HepG2 (cell line): ENCODE results near the gene MRPL38. TPM values are rescaled to one million over a fixed set of nuclear protein-coding genes. Genes with fewer than 3 reads are reported as not detected.

ENCODE experiments used
- AHR ChIP-seq: IDR thresholded peaks from 2 replicates; pipeline ENCODE4 v1.6.1; 2018; ENCODE audit warnings: missing genetic modification reagents, missing compliant biosample characterization
- ASH2L ChIP-seq: fragments of 300-600, 200-600 bp; sonication (generic); IDR thresholded peaks from 2 replicates; pipeline ENCODE4 v1.7.0; 2017; ENCODE audit warnings: low read depth, mild to moderate bottlenecking, moderate library complexity, mixed read lengths, low read length; ENCODE audit not compliant: insufficient read length
- CBX2 ChIP-seq, 2 experiments: fragments of 200-600 bp in 1 of 2; sonication (generic); formaldehyde crosslinking in 1 of 2; IDR thresholded peaks; 2 replicates each; pipeline versions ENCODE4 v1.7.0 to v1.8.1; 2018 to 2022; ENCODE audit warnings: low read depth in 2 of 2, low read length in 1 of 2, mild to moderate bottlenecking in 1 of 2, missing genetic modification reagents in 1 of 2
- CREM ChIP-seq, 2 experiments: sonication (generic) in 1 of 2; formaldehyde crosslinking in 1 of 2; IDR thresholded peaks; 2 replicates each; pipeline versions ENCODE4 v1.4.0 to v1.6.1; 2016 to 2020; ENCODE audit warnings: antibody characterized with exemption in 1 of 2, mild to moderate bottlenecking in 1 of 2, missing genetic modification reagents in 1 of 2
- ERF ChIP-seq: IDR thresholded peaks from 2 replicates; pipeline ENCODE4 v1.6.1; 2018; ENCODE audit warnings: missing biosample characterization, missing genetic modification reagents
- KAT2B ChIP-seq: fragments of 150-350 bp; IDR thresholded peaks from 2 replicates; pipeline ENCODE4 v1.6.1; 2014; ENCODE audit warnings: low read depth, low read length, borderline replicate concordance
- KLF12 ChIP-seq: sonication (generic); formaldehyde crosslinking; IDR thresholded peaks from 2 replicates; pipeline ENCODE4 v1.4.0; 2020; ENCODE audit warnings: missing genetic modification reagents, borderline replicate concordance
- MED13 ChIP-seq: sonication (generic); formaldehyde crosslinking; IDR thresholded peaks from 2 replicates; pipeline ENCODE4 v1.5.0; 2020; ENCODE audit warnings: missing genetic modification reagents
- STAT6 ChIP-seq: sonication (generic); formaldehyde crosslinking; IDR thresholded peaks from 2 replicates; pipeline ENCODE4 v1.4.0; 2020; ENCODE audit warnings: missing genetic modification reagents, mild to moderate bottlenecking, borderline replicate concordance
- TP53 ChIP-seq: sonication (generic); formaldehyde crosslinking; conservative IDR thresholded peaks from 2 replicates; pipeline ENCODE4 v1.4.0; 2020; ENCODE audit warnings: missing genetic modification reagents
- ZBTB3 ChIP-seq: sonication (generic); formaldehyde crosslinking; IDR thresholded peaks from 2 replicates; pipeline ENCODE4 v1.4.0; 2020; ENCODE audit warnings: low read depth, mild to moderate bottlenecking, moderate library complexity, missing genetic modification reagents, borderline replicate concordance
- ZFX ChIP-seq: sonication (generic); formaldehyde crosslinking; IDR thresholded peaks from 2 replicates; pipeline ENCODE4 v1.4.0; 2020; ENCODE audit warnings: mild to moderate bottlenecking, low read depth, missing genetic modification reagents, moderate library complexity
- ZFY ChIP-seq: sonication (generic); formaldehyde crosslinking; IDR thresholded peaks from 2 replicates; pipeline ENCODE4 v1.4.0; 2020; ENCODE audit warnings: missing genetic modification reagents
- ZNF263 ChIP-seq: sonication (generic); formaldehyde crosslinking; IDR thresholded peaks from 2 replicates; pipeline ENCODE4 v1.4.0; 2020; ENCODE audit warnings: missing genetic modification reagents
- ZNF367 ChIP-seq: sonication (generic); formaldehyde crosslinking; IDR thresholded peaks from 2 replicates; pipeline ENCODE4 v1.4.0; 2020; ENCODE audit warnings: missing genetic modification reagents, borderline replicate concordance
- ZNF407 ChIP-seq: sonication (generic); formaldehyde crosslinking; IDR thresholded peaks from one replicate; pipeline ENCODE4 v1.5.1; 2020; ENCODE audit warnings: mild to moderate bottlenecking, missing genetic modification reagents; ENCODE audit errors: not compliant biosample characterization
- ZNF557 ChIP-seq: sonication (generic); formaldehyde crosslinking; IDR thresholded peaks from 2 replicates; pipeline ENCODE4 v1.4.0; 2020; ENCODE audit warnings: missing genetic modification reagents
- ZSCAN9 ChIP-seq: IDR thresholded peaks from 2 replicates; pipeline ENCODE4 v1.6.1; 2016; ENCODE audit warnings: borderline replicate concordance
- polyA plus RNA-seq, 8 experiments: library from polyadenylated mRNA; depleted of rRNA in 3 of 8; stranded (reverse) in 7 of 8; unstranded in 1 of 8; fragments of >200 nt; fragmentation: Illumina TruSeq in 4 of 8; extraction: Trizol in 4 of 8; gene quantifications; 2 replicates each; pipeline versions ENCODE4 v1.2.1 to v1.2.3, GENCODE V29; 2011 to 2016; ENCODE audit warnings: low read depth in 4 of 8, missing spikeins in 1 of 8, mixed read lengths in 1 of 8; ENCODE audit not compliant: insufficient read depth in 1 of 8
- total RNA-seq, 5 experiments: library from RNA; depleted of rRNA; stranded (reverse); fragments of >200 nt; fragmentation: Illumina TruSeq; extraction: Trizol; gene quantifications; 2 replicates each; pipeline ENCODE4 v1.2.3, GENCODE V29; 2016; ENCODE audit warnings: low read depth in 1 of 5

Gene MRPL38
- total and polyA plus RNA-seq, 2 of the 13 experiments (the other 11 are each of a cell fraction or from before 2014, with no cell fraction given), result 83.7 to 125 TPM

GRCh38 chr17:75914643-75915267, 10.1 kb upstream of the MRPL38 start (continued):
- TF ChIP-seq ASH2L (no peak), KLF12 (CRISPR knock-in tag) (no peak), ZNF557 (no peak), CBX2 (IDR thresholded peaks at IDR 0.05; ENCODE audit: low read depth, low read length) (no peak), CBX2 (CRISPR knock-in tag; IDR thresholded peaks at IDR 0.05; ENCODE audit: low read depth) (no peak), ZBTB3 (no peak), ZFY (no peak), CREM (IDR thresholded peaks at IDR 0.05) (no peak), CREM (CRISPR knock-in tag; IDR thresholded peaks at IDR 0.05) (no peak), AHR (0 out of 2 replicates have a peak, but pooled peaks have one; percentile 23), ZFX (CRISPR knock-in tag) (peak; percentile 32; the same call in 1 of the 2 replicates), KAT2B (no peak), ZSCAN9 (CRISPR knock-in tag) (no peak), ZNF263 (no peak), MED13 (CRISPR knock-in tag) (no peak), TP53 (CRISPR knock-in tag) (no peak), ZNF407 (CRISPR knock-in tag) (no peak), STAT6 (CRISPR knock-in tag) (no peak), ZNF367 (CRISPR knock-in tag) (no peak), ERF (CRISPR knock-in tag) (no peak)
